GM23338 (cell line): ENCODE results near the gene IGSF21. TPM values are rescaled to one million over a fixed set of nuclear protein-coding genes. Genes with fewer than 3 reads are reported as not detected.

Experiments
- ATAC-seq: fragments of 200-7000 bp; cut with Tn5 transposase; 3 replicates; pipeline ENCODE4 v1.9.1; 2020
- DNase-seq: peaks from one replicate; pipeline ENCODE4 v3.0.0-alpha.2; 2015; ENCODE audit warnings: low spot score
- H2AFZ ChIP-seq: fragments of 200-600 bp; sonication (generic); 2 replicates; pipeline ENCODE4 v1.8.0; 2016; ENCODE audit warnings: antibody characterized with exemption, mild to moderate bottlenecking, moderate library complexity
- H3F3A ChIP-seq: fragments of 200-600 bp; sonication (generic); replicated peaks from 2 replicates; pipeline ENCODE4 v1.8.0; 2017; ENCODE audit warnings: antibody characterized with exemption, mixed run types, low read depth
- H3K27ac ChIP-seq: fragments of 200-600 bp; sonication (generic); 2 replicates; pipeline ENCODE4 v1.6.1; 2016; ENCODE audit warnings: low read depth
- H3K27me3 ChIP-seq: fragments of 200-600 bp; sonication (generic); 2 replicates; pipeline ENCODE4 v1.8.0; 2016; ENCODE audit warnings: mild to moderate bottlenecking, mixed run types, moderate library complexity; ENCODE audit not compliant: insufficient read depth
- H3K36me3 ChIP-seq: fragments of 200-600 bp; sonication (generic); 2 replicates; pipeline ENCODE4 v1.8.0; 2016; ENCODE audit warnings: mild to moderate bottlenecking; ENCODE audit not compliant: insufficient read depth
- H3K4me1 ChIP-seq: fragments of 200-600 bp; sonication (generic); 2 replicates; pipeline ENCODE4 v1.8.0; 2016; ENCODE audit warnings: mild to moderate bottlenecking, moderate library complexity; ENCODE audit not compliant: insufficient read depth
- H3K4me2 ChIP-seq: fragments of 200-600 bp; sonication (generic); 2 replicates; pipeline ENCODE4 v1.7.1; 2017; ENCODE audit warnings: mixed run types
- H3K4me3 ChIP-seq: fragments of 200-600 bp; sonication (generic); 2 replicates; pipeline ENCODE4 v1.6.1; 2016; ENCODE audit warnings: mixed run types
- H3K79me2 ChIP-seq: fragments of 200-600 bp; sonication (generic); replicated peaks from 2 replicates; pipeline ENCODE4 v1.8.0; 2017; ENCODE audit warnings: mild to moderate bottlenecking; ENCODE audit not compliant: insufficient read depth
- H3K9me2 ChIP-seq: fragments of 200-600 bp; sonication (generic); 2 replicates; pipeline ENCODE4 v1.8.0; 2017; ENCODE audit not compliant: insufficient read depth
- H4K20me1 ChIP-seq: fragments of 200-600 bp; sonication (generic); replicated peaks from 2 replicates; pipeline ENCODE4 v1.8.0; 2017; ENCODE audit warnings: mild to moderate bottlenecking; ENCODE audit not compliant: insufficient read depth
- H3K27ac Mint-ChIP-seq: 2 replicates; pipeline ENCODE4 v1.8.0; 2020; ENCODE audit warnings: inconsistent platforms, mild to moderate bottlenecking, moderate library complexity, mixed read lengths
- H3K27me3 Mint-ChIP-seq: 3 replicates; pipeline ENCODE4 v1.8.0; 2022; ENCODE audit warnings: low read depth, mild to moderate bottlenecking, moderate library complexity, mixed read lengths, inconsistent platforms; ENCODE audit not compliant: insufficient read depth, poor library complexity
- H3K36me3 Mint-ChIP-seq: 3 replicates; pipeline ENCODE4 v1.8.0; 2021; ENCODE audit warnings: low read depth, mild to moderate bottlenecking, inconsistent platforms, moderate library complexity, mixed read lengths
- H3K4me1 Mint-ChIP-seq: 3 replicates; pipeline ENCODE4 v1.8.0; 2020; ENCODE audit warnings: mild to moderate bottlenecking, inconsistent platforms, mixed read lengths
- H3K4me3 Mint-ChIP-seq: 3 replicates; pipeline ENCODE4 v1.8.0; 2021; ENCODE audit warnings: moderate library complexity, mild to moderate bottlenecking, inconsistent platforms, mixed read lengths
- H3K9me3 Mint-ChIP-seq: 3 replicates; pipeline ENCODE4 v1.8.0; 2020; ENCODE audit warnings: moderate library complexity, mild to moderate bottlenecking, inconsistent platforms, mixed read lengths
- ETS1 ChIP-seq: IDR thresholded peaks from 2 replicates; pipeline ENCODE4 v1.6.1; 2016; ENCODE audit warnings: antibody characterized with exemption
- EZH2 ChIP-seq: fragments of 200-600 bp; sonication (generic); IDR thresholded peaks from one replicate; pipeline ENCODE4 v1.8.0; 2017; ENCODE audit warnings: antibody characterized with exemption, mild to moderate bottlenecking, low read depth; ENCODE audit not compliant: unreplicated experiment
- EZH2phosphoT487 ChIP-seq: fragments of 200-600 bp; sonication (generic); IDR thresholded peaks from one replicate; pipeline ENCODE4 v1.8.1; 2018; ENCODE audit warnings: antibody characterized with exemption; ENCODE audit not compliant: unreplicated experiment
- JUNB ChIP-seq: IDR thresholded peaks from one replicate; pipeline ENCODE4 v1.6.1; 2016; ENCODE audit warnings: antibody characterized with exemption; ENCODE audit not compliant: unreplicated experiment
- POLR2AphosphoS5 ChIP-seq: IDR thresholded peaks from 2 replicates; pipeline ENCODE4 v1.6.1; 2016; ENCODE audit warnings: antibody characterized with exemption, low read depth
- ZNF114 ChIP-seq: fragments of 250-450 bp; sonication (Bioruptor Pico); IDR thresholded peaks from 2 replicates; pipeline ENCODE4 v1.5.0; 2020; ENCODE audit warnings: mild to moderate bottlenecking, moderate library complexity
- ZNF331 ChIP-seq: fragments of 250-450 bp; sonication (Bioruptor Pico); IDR thresholded peaks from 2 replicates; pipeline ENCODE4 v1.5.0; 2020; ENCODE audit warnings: low read depth, mild to moderate bottlenecking, moderate library complexity
- ZNF462 ChIP-seq: fragments of 250-450 bp; sonication (Bioruptor Pico); IDR thresholded peaks from 2 replicates; pipeline ENCODE4 v1.5.0; 2020; ENCODE audit warnings: mild to moderate bottlenecking, moderate library complexity
- polyA plus RNA-seq: library from polyadenylated mRNA; unstranded; fragments of >200 nt; fragmentation: Nextera tagmentation; extraction: Ambion mirVana; gene quantifications from 2 replicates; pipeline ENCODE4 v1.2.1, GENCODE V29; 2016
- total RNA-seq: library from RNA; depleted of rRNA; stranded (reverse); fragments of >200 nt; shearing (Covaris generic); gene quantifications from 2 replicates; pipeline ENCODE4 v1.2.3, GENCODE V29; 2014

The IGSF21 gene
- total and polyA plus RNA-seq, 2 experiments from 2014 or later: 15.6 to 15.7 TPM

GRCh38 chr1:18116777-18117176 is 9.2 kb downstream of the IGSF21 start:
- Histone ChIP-seq H4K20me1 (peaks cover 11% of the 10 kb centered on the region), H3K4me2 (no peak overlapping the region), H3K27me3 (peaks cover 13% of the 10 kb centered on the region), H3K36me3 (no peaks in the 10 kb centered on the region), H3F3A (peaks cover 2% of the 10 kb centered on the region; the same call in 1 of the 2 replicates), H3K9me2 (peaks cover 4% of the 10 kb centered on the region; the same call in 1 of the 2 replicates), H3K4me3 (no peak overlapping the region), H3K79me2 (peaks cover 18% of the 10 kb centered on the region), H2AFZ (no peak overlapping the region), H3K4me1 (peaks cover 23% of the 10 kb centered on the region), H3K27ac (no peak overlapping the region)
- TF ChIP-seq ZNF114: no peak
- DNase-seq (no peak), ATAC-seq (no peak)
- H3K4me1 Mint-ChIP-seq: peaks cover 17% of the 10 kb centered on the region
- no peak overlapping the region for H3K27ac Mint-ChIP-seq
- no peak overlapping the region for H3K4me3 Mint-ChIP-seq
- peaks cover 10% of the 10 kb centered on the region for H3K27me3 Mint-ChIP-seq
- H3K9me3 Mint-ChIP-seq: no peaks in the 10 kb centered on the region
- no peaks in the 10 kb centered on the region; the same call in 2 of the 3 replicates for H3K36me3 Mint-ChIP-seq

DNA sequence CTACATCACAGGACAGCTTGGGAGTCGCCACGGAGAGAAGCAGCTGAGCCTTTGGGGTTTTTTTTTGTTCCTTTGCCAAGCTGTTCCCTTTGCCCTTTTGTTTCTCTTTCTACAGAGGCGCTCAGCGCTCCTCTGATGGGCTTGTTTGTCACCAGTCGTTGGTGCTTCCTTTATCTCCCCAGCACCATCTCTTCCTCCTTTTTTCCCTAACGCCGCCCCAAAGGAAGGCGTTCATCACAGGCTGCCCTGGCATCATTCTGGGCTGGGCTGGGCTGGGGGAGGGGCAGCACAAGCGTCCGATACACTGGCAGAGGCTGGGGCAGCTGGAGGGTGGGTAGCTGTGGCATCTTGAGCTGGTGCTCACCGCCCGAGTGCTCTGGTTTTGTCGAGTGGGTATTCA is 10.5 kb downstream of the IGSF21 start:
- Histone ChIP-seq H3K9me2 (peaks cover 4% of the 10 kb centered on the region; the same call in 1 of the 2 replicates), H3K27me3 (no peaks in the 10 kb centered on the region), H4K20me1 (peaks cover 3% of the 10 kb centered on the region), H3K27ac (no peak overlapping the region), H3K79me2 (peaks cover 13% of the 10 kb centered on the region), H3K4me1 (peaks cover 20% of the 10 kb centered on the region), H3F3A (no peaks in the 10 kb centered on the region), H3K4me2 (peak overlapping the region; percentile 32; the same call in 1 of the 2 replicates), H3K36me3 (no peaks in the 10 kb centered on the region), H2AFZ (no peak overlapping the region), H3K4me3 (no peak overlapping the region)
- no peak for DNase-seq
- Mint-ChIP-seq H3K9me3 (no peaks in the 10 kb centered on the region), H3K27ac (no peak overlapping the region), H3K4me3 (no peak overlapping the region), H3K4me1 (peaks cover 16% of the 10 kb centered on the region), H3K27me3 (peaks cover 8% of the 10 kb centered on the region), H3K36me3 (no peaks in the 10 kb centered on the region; the same call in 2 of the 3 replicates)
- ATAC-seq: no peak; the same call in 2 of the 3 replicates
- TF ChIP-seq ZNF462 (CRISPR knock-in tag): no peak
- no peak for TF ChIP-seq EZH2phosphoT487
- no peak for TF ChIP-seq ETS1
- TF ChIP-seq JUNB: no peak
- TF ChIP-seq ZNF331 (CRISPR knock-in tag): no peak
- no peak for TF ChIP-seq POLR2AphosphoS5
- no peak for TF ChIP-seq EZH2
